T-helper 2 cell (primary cell): ENCODE measurements around the gene ATP9A.

Experiments
- DNase-seq, 5 experiments: peaks; one replicate each; pipeline versions ENCODE4 v3.0.0 to v3.0.0-alpha.2; 2012 to 2022

ATP9A gene

DNA sequence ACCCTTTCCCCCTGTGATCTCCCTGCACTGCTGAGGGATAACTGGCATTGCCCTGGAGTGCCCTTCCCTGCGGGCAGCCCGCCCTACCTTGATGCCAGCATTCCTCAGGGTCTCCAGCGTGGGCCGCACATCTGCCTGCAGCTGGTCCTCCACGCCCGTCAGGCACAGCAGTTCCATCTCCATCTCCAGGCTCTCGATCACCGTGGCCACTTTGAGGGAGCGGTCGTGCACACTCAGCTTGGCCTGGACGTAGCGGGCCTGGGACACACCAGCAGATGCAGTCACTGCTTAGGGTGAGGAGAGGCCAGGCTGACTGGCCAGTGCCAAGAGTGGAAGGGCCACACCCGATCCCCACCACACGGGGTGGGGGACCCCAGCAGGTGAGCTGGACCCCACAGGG is 143.1 kb downstream of the ATP9A start:
- DNase-seq = no peak

DNA sequence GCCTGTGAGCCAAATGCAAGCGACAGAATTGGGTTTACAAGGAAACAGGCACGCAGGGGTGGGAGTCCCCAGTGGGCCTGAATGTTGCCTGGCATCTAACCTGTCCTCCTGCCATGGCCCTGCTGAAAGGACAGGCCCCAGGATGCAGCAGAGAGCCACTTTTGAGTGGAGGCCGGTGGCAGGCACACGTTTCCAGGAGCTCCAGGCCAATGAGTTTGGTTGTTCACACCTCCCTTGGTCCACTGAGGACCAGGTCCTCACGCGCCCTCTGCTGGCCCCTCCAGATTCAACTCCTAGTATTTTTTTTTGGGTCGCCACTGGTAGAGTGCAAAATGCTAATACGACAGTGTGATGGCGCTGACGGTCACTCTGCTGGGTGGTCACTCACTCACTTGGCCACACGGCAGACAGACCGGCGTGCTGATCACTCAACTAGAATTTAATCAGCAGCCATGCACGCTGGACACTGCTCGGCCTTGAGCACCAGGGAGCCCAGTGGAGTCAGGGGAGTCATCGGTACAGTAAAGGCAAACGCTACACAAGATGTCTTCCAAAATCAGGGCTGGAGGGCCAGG is 143.9 kb downstream of the ATP9A start:
- DNase-seq = peak; percentile 13 to 66 (median 46)

DNA sequence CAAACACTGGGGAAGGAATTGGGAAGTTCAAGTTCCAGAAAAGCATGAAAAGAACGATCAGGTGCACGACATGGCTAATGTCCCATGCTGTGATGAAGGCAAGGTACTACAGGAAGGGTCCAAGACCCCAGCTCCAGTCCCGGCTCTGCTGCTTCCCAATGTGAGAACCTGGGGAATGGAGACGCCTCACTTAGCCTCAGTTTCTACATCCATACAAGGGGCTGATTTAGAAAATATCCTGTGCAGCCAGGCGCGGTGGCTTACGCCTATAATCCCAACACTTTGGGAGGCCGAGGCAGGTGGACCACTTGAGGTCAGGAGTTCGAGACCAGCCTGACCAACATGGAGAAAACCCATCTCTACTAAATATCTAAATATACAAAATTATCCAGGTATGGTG is 144.9 kb downstream of the ATP9A start:
- DNase-seq = no peak

DNA sequence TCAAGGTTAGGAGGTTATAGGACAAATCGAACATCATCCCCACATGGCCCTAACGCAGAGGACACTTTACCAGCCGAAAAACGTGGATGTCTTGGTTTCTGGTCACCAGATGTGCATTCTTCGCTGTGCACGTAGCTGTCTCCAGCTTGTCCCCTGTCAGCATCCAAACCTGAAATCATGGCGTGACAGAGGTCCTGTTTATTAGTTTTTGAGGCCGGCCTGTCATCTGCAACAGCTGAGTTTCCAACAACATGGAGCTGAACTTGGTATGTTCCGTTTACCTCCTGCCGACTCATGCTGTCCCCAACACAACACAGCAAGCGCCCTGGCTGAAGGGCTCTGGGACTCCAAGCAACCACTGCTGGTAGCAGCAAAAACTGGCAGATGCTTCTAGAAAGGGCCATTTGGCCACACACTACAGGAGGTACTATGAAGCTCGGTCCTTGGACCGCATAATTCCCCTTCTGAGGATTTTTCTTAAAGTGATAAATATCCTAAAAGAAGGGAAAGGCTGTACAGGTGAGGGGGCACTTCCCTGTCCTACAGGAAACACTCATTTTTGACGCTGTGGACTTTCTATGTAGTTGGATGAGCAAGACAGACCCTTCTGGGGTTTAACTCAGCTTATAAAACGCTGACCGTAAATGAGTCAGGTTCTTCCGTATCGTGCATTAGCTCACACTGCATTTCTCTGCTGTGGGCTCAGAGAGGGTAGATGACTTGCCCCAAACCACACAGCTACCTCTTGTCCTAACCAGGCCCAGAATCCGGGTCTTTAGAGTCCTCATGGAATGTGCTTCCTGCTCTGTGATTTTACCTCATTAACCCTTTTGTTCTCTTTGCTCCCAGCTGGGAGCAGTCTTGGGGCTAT is 146.0 kb downstream of the ATP9A start:
- DNase-seq = no peak

DNA sequence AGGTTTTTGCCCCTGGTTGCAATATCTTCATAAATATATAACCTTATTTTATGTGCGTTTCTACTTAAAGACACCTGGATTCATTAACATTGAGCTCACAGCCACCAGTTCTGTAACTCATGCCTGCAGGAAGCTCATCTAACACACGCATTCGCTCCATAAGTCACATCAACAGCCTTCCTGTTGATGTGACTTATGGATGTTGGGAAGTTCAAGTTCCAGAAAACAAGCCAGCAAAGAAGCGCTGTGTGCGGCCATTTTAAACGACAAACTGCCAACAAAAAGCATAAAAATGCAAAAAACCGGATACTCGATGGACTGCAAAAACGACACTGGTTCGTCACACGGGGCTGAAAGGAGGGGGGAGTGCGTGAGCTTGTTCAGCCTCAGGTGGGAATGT is 147.8 kb downstream of the ATP9A start:
- no peak for DNase-seq

DNA sequence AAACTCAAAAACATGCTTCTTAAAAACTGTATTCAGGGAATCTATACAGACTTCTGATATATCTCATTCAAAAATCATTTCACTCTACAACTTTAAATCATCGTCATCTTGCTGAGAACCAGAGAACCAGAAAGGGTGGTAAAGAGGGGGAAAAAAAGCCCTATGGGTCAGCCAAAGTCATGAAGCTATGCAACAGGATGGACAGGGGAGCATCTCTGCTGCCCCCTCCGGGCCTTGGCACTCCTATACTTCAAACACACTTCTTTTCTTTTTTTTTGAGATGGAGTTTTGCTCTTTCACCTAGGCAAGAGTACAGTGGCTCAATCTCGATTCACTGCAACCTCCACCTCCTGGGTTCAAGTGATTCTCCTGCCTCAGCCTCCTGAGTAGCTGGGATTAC is 152.1 kb downstream of the ATP9A start:
- no peak for DNase-seq

DNA sequence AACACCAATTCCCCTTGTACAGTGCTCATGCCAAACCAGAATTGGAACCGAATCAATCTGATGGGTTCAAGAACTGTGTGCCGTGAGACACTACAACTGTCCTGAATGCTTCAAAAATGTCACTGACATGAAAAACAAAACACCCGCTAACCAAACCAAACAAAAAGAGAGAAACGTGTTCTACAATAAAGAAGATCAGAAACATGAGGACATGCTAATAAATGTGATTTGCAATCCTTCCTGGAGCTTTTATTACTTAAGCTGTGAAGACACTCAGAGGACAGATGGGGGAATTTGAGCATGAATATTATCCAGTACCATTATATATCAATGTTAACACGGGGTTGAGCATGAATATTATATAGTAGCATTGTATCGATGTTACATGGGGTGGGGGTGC is 153.5 kb downstream of the ATP9A start:
- DNase-seq = no peak

DNA sequence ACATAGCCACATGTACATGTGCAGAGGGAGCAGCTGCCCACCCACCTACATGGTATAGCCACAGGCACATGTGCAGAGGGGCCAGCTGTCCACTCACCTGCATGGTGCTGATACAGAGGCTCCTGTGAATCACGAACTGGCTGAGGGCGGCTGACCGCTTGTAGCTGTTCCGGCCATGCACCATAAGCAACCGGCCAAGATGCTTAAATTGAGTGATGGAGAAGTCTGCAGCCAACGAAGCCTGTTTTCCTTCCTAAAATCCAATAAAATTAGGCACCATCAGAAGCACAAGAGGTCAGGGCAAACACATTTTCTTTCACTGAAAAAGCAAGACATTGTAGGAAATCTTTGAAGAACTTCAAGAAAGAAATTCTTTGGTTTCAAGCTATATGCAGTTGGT is 154.6 kb downstream of the ATP9A start:
- DNase-seq = no peak

DNA sequence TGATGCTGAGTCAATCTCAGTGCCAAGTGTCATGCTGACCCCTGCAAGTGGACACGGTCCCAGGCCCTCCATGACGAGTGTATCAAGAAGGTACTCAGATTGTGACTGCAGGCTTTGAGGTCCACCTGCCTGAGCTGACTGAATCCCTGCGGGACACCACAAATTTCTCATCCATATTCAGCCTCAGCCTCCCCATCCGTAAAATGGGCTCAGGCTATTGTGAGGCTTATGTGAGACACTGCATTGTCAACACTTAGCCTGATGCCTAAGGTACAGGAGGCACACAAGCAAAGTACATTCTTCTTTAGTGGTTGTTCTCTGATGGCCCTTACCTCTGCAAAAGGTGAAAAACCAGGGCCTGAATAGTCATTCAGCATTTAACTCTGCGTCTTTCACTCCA is 155.3 kb downstream of the ATP9A start:
- no peak for DNase-seq

DNA sequence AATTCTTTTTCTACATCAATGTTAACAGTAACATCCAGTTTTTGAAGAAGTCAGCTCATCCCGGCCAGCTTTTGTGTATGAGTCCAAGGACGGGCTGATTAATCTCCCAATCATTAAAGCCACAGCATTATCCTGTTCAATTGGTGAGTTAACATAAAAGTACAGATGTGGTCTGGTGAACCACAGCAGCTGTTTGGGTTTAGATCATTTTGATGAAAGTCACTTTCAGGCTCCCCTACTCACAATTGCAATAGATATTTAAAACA is 156.6 kb downstream of the ATP9A start:
- peak in 1 of 5 experiments; percentile 32 for DNase-seq

DNA sequence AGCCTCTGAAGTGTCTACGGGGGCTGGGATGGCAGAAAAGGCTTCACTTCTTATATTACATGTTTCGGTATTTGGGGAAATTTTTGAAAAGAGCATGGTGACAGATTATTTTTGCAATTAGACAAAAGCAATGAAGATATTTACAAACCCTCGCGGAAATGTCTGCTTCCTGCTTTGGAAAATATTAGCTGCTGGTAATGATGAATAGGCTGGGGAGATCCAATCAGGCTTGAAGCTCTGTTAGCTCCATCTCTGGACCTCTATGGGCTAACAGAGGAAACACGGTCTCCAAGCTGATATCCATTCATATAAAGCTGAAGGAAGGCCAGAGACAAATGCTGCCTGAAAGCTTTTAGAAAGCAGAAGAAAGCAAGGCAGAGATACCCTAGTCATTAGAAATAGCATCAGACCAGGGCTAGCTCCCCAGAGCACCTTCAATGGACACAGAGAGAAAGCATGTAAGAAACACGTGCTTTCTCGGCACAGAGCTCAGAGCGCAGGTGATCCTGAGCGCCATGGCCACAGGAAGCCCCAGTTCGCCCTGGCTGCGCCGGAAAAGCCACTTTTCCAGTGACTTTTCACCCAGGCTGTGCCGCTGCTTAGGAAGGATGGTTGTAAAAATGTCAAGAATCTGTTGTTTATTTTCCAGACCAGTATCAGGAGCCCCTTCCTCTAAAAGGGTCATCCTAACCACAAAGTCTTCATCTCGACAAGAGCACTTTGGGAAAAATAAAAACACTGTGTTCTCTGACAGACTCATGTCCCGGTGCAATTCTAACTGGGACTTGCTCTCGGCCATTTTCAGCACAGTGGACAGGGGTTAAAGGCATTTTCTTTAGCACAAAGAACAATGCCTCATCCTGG is 157.2 kb downstream of the ATP9A start:
- DNase-seq = no peak

DNA sequence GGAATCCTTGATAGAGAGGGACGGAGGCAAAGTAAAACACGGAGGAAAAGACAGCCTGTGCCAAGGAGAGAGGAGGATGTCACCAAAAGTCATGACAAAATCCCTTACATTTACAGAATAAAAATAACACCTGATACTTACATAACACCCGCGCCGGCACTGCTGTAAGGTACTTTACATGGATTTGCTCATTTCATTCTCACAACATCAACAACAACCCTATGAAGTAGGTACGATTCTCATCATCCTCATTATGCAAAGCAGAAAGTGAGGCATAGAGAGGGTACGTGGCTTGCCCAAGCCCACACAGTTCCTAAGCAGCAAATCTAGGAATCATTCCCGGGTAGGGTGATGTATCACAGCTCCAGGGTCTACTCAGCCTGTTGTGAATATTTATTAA is 158.1 kb downstream of the ATP9A start:
- DNase-seq = no peak

DNA sequence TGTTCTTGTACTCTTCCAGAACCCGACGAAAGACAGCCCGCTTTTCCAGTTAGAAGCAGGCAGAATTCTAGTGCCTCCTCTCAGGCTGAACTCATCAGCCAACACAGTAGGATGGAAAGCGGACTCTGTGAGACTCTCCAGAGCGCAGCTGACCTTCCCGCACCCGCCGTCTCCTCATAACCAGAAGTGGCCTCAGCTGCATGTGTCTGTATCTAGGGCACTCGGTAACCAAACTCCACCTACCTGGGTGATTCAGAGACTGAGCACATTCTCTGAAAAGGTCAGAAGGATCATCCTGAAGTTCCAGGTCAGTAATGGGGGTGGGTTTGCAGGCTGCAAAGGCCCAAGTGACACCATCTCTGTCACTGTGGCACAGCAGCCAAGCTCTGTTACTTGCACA is 158.9 kb downstream of the ATP9A start:
- DNase-seq = no peak

DNA sequence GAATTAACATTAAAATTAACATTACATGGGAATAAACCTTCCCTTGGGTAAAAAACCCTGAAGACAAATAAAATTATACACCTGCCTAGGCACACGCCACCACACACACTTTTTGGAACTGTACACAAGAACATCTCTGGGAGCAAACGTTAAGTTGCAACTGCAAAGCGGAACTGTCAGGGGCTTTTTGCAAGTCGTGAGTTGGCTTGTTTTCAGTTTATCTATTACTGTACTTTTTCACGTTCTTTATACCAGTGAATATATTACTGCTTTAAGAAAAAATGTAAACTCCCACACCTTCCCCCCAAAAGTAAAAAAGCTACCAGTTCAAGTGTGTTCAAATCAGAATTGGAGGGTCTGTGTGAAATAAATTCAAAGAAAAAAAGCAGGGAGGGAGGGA is 160.1 kb downstream of the ATP9A start:
- peak in 1 of 5 experiments; percentile 66 for DNase-seq

DNA sequence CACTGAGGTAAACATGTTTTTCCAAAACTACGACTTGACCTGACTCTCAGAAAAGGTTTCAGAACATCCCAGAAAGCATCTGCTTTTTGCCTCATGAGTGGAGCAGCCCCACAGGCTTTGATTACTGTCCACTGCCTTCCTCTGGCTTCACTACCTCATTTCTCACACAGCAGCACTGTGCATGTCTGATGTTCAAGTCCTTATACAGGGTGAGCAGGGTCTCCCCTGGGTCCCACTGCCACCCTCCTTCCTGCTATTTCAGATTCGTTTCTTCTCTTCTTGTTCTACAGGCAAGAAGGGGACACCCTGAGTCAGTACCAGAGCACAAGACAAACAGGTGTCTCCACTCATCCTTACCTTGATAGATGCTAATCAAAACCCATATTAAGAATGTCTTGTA is 161.0 kb downstream of the ATP9A start:
- DNase-seq = peak in 1 of 5 experiments; percentile 24

DNA sequence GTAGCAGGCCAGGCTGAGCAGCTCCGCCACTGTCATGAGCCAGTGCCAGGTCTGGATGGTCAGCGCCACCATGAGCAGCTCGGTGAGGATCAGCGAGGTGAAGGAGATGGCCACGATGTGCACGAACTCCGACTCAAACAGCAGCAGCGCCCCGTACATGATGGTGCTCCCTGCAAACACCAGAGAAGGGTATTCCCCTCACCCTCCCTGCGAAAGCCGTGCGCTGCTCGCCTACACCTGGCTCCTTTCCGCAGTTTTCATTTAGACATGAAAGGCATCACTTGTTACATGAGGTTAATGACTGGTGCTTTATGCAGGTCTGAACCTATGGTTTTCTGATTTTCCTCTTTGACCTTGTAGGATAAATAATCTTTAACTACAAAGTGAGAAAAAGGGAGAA is 163.3 kb downstream of the ATP9A start:
- DNase-seq = peak in 1 of 5 experiments; percentile 12

DNA sequence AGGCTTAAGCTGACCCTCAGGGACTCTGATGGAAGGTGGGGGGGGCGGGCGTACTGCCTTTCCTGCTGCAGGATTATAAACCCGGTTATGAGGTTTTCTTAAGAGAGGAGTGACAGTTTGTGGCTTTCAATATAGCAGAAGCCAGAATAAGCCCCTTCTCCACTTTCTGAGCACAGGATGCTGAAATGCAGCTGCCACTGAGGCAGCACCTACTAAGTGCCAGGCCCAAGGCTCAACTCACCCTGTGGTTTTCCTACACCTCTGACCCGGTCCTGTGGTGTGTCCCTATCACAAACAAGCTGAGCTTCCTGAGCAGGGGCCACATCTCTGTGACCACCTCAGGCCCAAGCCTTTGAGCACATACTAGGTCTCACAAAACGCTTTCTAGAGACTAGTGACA is 166.1 kb downstream of the ATP9A start:
- peak in 1 of 5 experiments; percentile 46 for DNase-seq

DNA sequence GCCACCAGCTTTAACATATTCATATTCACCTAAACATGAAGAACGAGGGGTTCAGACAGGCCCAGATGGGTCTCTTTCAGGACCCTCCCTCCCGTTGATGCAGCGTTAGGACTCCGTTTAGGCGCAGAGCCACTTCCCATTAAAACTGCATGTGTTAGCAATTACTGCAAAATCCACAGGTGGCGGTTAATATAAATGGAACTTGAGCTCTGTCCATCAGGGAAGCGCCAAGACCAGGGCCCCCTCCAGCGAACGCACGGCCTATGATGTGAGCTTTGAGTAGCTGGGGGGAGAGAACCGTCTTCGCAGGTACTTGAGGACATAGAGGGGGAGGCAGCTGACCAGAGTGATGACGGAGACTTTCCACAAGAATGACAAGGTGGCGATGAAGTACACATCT is 167.2 kb downstream of the ATP9A start:
- no peak for DNase-seq

DNA sequence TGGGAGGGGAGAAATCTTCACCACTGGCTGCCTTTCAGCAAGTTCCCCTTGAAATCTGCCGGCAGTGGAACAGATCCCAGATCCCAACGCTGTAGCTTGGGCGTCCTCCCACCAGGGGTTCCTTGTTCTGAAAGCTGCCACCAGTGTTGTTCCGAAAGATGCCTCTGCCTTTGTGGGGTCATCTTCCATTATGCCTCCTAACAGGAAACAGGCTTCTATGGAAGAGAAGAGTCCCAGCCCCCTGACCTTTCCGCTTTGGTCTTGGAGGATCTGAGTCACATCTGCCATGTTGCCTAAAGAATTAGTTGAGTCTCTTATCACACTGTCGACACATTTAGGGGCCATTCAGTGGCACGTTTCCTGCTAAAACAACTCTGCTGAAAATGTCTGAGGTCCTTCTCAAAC is 168.2 kb downstream of the ATP9A start:
- no peak for DNase-seq

DNA sequence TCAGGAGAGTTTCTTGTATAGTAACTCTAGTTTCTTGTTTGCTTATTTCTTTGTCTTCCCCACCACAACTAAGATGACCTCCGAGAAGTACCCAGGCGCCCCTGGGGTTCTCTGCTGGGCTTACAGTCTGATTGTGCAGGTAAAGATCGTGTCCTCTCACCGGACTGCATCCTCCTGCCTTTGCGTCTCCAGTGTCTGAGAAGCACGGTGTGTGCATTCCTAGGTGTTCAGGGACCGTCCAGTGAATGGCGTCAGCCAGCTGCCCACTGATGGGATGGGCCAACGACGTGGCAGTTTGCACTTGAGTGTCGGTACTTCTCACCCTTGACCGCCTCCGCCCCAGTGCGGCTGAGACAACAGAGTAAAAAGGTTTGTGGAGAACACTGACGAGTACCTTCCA is 169.6 kb downstream of the ATP9A start:
- no peak for DNase-seq

DNA sequence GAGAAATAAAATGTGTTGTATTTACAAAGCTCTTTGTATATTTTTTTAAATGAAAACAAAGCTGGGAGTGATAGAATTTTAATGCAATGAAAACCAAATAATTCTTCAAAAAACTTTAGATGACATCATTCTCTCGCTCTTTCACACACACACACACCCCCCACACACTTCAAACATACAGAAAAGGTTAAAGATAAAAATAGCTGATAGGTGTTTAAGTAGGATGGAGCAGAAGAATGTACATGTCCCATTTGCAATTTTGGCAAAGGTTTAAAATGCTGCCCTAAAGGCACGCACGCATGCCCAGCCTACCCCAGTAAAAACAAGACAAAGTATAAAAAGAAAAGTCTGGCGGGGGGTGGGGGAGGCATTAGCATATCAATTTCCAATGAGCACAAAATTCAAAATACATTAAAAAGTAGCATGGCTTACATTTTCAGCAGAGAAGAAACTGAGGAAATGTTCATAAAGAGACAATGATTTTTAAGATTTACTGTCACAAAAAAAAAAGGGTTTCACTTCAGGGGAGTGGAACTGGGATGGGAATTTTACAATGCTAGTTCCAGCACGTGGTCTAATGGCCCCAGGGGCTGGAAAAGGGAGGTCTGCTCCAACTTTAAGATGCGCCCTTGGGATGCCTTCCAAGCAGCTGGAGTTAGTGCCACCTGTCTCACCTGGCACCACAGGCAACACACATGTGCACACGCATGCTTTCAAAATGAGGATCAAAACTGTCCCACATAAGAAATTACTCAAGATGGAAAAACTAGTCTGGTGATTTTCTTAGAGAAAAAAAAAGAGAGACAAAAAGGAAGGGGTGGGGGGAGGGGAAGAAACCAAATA is 170.6 kb downstream of the ATP9A start:
- no peak for DNase-seq

DNA sequence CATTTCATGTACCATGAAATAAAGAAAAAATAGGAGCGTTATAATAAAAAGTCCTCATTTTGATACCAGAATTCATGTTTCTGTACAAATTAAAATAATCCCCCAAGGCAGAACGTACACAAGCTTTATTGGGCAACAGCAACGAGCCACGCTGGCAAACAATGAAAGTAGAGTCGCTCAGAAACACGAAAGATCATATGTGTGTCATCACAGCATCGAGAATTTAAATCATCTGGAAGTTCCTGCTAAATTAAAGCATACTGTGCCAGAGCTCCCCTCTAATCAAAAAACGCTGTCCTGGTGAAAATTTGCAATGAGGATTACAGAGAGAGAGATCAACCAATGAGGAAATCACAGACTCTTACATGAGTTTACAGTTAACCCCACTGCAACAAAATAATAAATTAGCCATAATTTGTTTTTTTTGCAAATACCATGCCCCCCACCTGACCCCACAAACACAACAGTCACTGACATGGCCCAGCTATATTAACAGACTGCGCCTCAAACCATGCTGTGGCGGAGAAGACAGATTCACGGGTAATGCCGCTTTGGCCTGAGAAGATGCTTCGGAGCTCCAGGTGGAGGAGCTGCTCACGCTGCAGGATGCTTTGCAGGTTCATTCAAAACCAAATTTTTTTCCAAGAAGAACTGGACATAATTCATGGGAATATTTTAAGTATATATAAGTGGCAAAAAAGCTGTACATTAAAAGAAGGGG is 171.4 kb downstream of the ATP9A start:
- DNase-seq = no peak
